ENCODE measurements around the gene ZNF552.

DNA sequence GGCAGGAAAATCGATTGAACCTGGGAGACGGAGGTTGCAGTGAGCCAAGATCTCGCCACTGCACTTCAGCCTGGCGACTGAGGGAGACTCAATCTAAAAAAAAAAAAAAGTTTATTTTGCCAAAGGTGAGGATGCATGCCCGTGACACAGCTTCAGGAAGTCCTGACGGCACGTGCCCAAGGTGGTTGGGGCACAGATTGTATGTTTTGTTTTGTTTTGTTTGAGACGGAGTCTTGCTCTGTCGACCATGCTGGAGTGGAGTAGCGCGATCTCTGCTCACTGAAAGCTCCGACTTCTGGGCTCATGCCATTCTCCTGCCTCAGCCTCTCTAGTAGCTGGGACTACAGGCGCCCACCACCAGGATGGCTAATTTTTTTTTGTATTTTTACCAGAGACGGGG lies 3.3 kb upstream of the ZNF552 start:
- TF ChIP-seq CTCF (IDR thresholded peaks at IDR 0.05): no peak
- no peak for TF ChIP-seq POLR2A (IDR thresholded peaks at IDR 0.05; ENCODE audit: low read depth)
- TF ChIP-seq POLR2AphosphoS5 (IDR thresholded peaks at IDR 0.05): no peak

Data from esophagus muscularis mucosa (tissue), 3 donors.